Left forelimb (tissue), 1 donor: Measurements from ENCODE around the gene SFTPA1.
"Not testable (repeated sequence)": the region's sequence is repeated elsewhere in the genome, so short reads cannot be mapped to it uniquely, and the experiment has no call there.

ENCODE experiments used
- DNase-seq: peaks from one replicate; pipeline ENCODE4 v3.0.0-alpha.2; 2018; ENCODE audit warnings: low spot score

Gene SFTPA1

GRCh38 chr10:79610601-79611191, at the start of gene SFTPA1:
Gene SFTPA1 (plus strand): TSS chr10:79610939. CDS start chr10:79611826, 887 bp downstream.
- no peak for DNase-seq

DNA sequence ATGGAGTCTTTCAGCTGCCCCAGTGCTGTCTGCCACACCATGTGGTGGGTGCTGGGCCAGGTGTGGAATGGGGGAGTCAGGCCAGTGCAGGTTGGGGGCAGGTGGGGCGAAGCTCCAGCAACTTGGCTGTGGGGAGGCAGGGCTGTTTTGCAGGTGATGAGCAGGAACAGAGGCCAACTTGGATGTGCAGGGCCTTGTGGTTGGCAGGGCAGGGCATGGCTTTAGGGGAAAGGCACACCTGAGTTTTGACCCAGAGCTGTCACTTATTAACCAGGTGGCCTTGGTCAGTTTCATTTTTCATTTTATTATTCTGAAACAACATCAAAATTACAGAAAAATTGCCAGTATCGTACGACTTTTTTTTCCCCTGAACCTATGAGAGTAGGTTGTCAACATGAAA, 49.5 kb upstream of the SFTPA1 start:
- DNase-seq, result no peak

- no peak for DNase-seq
Measured at GRCh38 chr10:79562135-79562756, 48.5 kb upstream of the SFTPA1 start.

GRCh38 chr10:79563426-79563825, 47.3 kb upstream of the SFTPA1 start:
- DNase-seq, result no peak

GRCh38 chr10:79570624-79571023, 40.1 kb upstream of the SFTPA1 start:
- DNase-seq, result not testable (repeated sequence)

GRCh38 chr10:79579361-79579760, 31.4 kb upstream of the SFTPA1 start:
- no peak for DNase-seq

- no peak for DNase-seq
Measured at GRCh38 chr10:79581044-79581443, 29.7 kb upstream of the SFTPA1 start.

- DNase-seq, result no peak
Measured at GRCh38 chr10:79582096-79582495, 28.6 kb upstream of the SFTPA1 start.

GRCh38 chr10:79582954-79583353, 27.8 kb upstream of the SFTPA1 start:
- DNase-seq, result not testable (repeated sequence)

DNA sequence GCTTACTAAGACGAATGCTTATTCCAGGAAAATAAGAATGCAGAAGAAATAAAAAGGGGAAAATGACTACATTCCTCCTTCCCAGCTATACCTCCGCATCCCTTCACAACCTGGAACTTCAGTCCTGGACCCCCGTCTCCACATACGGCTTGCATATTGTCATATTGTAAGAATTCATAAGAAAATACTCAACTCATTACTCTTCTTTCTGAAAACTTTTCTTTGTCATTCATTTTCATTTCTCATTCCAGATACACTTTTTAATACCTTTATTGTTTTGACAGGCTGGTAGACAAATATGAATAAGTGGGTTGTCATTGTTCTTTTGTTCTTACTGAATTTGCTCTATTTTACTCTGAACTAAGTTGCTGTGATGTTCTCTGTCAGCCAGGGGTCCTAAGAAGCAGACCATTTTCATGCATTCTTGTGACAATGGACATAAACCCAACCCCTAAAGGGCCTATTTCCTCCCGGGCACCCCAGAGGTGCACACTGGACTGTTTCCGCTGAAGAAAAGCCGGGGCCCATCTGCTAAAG, 27.2 kb upstream of the SFTPA1 start:
- no peak for DNase-seq

DNA sequence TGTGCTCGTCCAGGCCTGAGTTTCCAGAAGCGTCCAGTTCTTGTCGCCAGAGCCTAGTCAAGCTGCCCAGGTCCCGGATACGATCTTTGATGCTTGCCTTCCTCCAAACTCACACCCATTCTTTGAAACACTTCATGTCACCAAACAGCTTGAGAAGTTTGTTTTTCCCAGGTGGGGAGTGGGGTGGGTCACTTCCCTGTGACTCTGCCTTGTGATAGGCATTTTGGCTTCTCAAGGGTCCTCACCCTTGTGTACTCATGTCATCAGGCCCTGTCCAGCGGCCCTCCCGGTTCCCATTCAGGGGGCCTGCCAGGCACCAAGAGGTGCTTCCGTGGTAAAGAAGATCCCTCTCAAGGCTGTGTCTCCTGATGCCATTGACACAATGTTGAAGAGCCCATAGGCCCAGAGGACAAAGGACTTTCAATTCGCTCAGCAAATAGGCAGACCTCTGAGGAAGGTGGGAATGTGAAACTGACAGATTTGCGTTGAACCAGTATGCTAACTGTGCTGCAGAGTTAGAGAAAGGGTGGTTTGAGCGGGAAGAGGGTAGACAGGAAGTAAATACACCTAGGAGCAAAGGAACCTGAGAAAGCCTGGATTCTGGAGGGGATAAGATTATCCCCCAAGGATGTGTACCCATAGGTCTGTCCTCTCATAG, 24.7 kb upstream of the SFTPA1 start:
- no peak for DNase-seq

DNA sequence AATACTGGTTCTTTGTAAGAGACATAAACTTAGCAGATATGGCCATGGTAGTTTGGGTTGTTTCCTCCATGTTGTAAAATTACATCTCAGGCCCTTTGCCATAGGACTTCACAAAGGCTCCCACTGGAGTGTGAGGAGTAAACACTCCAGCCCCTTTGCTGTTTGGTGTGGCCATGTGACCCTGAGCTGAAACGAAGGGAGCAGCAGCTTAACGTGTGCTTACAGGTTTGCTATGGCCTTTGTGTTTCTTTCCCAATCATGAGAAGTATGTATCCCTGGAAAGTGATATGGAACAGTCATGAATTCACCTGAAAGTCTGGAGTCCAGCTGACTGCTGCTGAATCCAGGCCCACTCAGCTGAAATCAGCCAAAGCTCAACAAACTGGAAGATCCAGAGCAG, 23.8 kb upstream of the SFTPA1 start:
- no peak for DNase-seq

DNA sequence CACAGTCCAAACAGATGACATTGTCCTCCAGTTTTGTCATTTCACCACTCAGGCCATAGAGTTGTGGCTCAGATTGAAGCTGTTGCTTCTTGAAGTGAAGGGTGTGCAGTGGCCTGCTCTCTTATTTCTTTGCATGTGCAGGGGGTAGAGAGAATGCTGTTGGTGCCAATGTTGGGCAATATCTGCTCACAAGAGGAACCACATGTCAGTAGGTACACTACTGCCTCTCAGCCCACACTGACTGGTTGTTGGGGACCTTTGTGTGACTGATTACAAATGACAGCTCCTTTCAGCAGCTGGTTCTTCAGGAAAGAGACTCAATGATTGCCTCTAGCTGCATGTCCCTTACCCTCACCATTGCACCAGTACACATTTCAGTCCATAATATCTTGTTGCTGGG, 21.9 kb upstream of the SFTPA1 start:
- DNase-seq, result no peak

DNA sequence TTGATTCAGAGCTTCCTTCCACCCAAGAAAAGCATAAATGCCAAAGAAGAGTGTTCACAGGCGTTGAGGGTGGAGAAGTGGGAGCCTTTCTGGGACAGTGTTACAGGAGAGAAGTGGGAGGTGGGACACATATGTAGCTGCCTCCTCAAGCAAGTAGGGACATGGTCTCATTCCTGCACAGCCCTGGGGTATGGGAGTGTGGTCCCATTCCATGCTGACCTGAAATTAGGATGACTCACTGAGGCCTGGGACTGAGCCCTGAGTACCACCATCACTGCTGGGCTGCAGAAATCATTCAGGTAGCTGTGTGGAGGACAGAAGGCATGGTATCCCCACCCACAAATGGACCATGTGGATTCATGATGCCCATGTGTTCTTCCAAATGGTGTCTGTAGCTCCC, 17.4 kb upstream of the SFTPA1 start:
- DNase-seq, result no peak

GRCh38 chr10:79594565-79594964, 16.2 kb upstream of the SFTPA1 start:
- not testable (repeated sequence) for DNase-seq

DNA sequence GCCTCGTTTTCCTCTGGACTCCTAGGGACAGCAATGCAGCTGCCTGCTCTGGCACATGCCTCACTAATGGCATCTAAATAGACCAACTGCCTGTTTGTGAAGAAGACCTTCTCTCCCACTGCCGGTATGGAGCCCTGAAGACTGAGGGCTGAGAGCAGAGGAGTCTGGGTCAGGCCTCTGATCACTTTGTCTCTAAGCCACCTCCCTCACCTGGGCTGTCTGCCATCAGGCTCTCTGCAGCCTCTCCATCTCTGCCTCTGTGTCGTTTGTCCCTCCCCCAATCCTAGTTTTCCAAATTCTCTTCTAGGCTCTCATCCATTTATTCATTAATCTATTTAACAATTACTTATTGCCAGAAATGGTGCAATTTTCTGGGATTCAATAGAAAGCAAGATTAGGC, 15.2 kb upstream of the SFTPA1 start:
- DNase-seq, result no peak

DNA sequence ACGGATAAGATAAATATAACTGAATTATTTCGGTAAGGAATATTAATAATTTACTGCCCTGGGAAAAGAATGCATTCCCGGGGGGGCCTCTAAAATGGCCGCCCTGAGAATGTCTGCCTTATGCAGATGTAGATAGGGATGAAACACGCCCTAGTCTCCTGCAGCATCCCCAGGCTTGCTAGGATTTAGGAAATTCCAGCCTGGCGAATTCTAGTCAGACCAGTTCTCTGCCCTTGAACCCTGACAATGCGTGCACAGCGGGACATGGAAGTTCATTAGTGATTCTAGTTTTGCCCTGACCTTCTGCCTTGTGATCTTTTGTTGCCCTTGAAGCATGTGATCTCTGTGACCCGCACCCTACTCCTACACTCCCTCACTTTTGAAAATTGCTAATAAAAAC, 11.1 kb upstream of the SFTPA1 start:
- not testable (repeated sequence) for DNase-seq

DNA sequence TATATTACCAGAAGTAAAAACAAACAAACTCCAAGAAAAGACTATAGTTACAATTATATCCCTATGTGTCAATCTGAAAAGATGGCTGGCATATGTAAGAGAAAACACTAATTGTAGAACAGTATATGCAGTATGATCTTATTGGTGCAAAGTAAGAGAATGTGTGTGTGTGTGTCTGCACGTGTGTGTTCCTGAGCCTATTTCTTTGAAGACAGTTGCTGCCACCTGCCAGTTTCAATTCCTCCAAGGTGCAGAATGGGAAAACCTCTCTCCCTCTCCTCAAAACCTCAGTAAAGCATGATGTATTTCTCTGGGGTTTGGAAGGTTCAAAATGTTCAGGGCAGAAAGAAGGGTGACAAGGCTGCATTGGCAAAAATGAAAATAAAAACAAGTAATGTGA, 8.8 kb upstream of the SFTPA1 start:
- DNase-seq, result no peak

- no peak for DNase-seq
Measured at GRCh38 chr10:79602953-79603352, 7.8 kb upstream of the SFTPA1 start.

DNA sequence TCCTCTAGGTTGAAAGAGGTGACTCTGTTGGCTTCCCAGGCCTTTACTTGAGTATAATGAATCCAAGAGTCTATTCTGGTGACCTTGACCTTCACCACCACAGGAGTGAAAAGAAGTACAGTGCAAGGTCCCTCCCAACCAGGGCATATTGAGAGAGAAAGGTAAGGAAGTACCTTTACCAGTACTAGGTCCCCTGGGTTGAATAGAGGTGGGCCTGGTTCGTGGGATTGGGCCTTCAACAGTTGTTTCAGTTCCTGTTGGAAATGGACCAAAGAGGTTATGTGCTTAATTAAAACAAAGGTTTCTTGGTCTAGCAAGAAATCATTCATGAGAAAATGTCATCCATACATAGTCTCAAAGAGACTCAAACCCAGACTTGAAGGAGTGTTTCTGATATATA, 6.4 kb upstream of the SFTPA1 start:
- DNase-seq, result no peak

DNA sequence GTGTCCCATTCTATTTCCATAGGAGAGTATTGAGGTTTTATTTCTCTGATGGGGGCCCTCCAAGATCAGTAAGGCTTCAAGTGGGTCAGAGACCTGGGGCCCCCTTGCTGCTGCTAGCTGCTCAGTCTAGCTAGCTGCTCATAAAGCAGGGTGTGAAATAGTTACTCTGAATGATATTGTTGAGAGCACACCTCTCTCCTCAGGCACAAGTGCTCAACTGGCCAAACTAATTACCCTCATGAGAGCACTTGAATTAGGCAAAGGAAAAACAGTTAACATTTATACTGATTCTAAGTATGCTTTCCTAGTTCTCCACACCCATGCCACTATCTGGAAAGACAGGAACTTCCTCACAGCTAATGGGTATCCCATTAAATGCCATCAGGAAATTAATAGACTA, 5.4 kb upstream of the SFTPA1 start:
- DNase-seq, result no peak

- no peak for DNase-seq
Measured at GRCh38 chr10:79608505-79609375, 2.0 kb upstream of the SFTPA1 start.
